ENCODE results near the gene TMEM109.

TMEM109 gene

GRCh38 chr11:60927600-60927999 is 13.6 kb downstream of the TMEM109 start:
- no peak for DNase-seq

GRCh38 chr11:60928563-60929001 is 14.6 kb downstream of the TMEM109 start:
- no peak for DNase-seq

DNA sequence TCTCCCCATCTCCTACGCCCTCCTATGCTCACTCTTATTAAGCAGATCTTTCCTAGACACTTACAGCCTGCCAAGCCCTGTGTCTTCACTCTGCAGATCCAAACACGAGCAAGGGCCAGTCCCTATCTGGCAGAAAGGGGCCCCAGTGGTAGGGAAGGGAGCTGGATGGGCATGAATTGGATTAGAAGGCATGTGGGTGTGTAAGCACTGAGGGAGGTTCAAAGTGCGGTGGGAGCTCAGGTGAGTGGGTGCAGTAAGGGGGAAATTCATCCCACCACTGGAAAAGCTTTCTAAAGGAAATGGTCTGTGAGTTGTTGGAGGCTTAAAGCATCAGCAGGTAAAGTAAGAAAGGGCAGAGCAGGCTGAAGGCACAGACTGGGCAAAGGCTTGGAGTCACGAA is 15.8 kb downstream of the TMEM109 start:
- DNase-seq, result no peak

- no peak for DNase-seq
Observed at GRCh38 chr11:60930394-60930793, 16.4 kb downstream of the TMEM109 start.

GRCh38 chr11:60931917-60932316 is 18.0 kb downstream of the TMEM109 start:
- no peak for DNase-seq

DNA sequence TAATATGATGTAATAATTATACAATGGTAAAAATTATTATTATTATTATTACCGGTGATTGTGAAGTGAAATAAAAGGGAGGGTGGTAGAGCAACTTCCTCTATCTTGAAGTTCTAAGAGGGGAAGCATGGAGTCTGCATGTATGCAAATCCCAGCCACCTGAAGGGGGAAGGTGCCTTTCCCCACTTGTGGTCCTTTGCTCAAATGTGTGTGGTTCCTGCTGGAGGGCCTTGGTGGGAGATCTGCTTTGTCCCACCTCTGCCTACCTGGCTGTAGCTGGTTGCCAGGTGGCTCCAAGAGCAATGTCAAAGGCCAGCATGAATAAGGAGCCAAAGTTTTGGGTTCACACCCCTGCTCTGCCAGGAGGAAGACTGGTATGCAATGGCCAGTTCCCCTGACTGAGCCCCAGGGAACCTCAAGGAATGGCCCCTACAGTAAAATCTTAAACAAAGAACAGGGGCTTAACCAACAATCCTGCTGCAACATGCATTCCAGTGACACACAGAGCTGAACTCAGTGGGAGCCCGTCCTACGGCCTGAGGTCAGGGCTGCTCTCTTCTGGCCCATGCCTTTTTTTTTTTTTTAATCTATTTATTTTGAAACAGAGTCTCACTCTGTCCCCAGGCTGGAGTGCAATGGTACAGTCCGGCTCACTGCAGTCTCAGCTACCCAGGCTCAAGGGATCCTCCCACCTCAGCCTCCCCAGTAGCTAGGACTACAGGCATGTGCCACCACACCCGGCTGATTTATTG is 18.8 kb downstream of the TMEM109 start:
- no peak for DNase-seq

DNA sequence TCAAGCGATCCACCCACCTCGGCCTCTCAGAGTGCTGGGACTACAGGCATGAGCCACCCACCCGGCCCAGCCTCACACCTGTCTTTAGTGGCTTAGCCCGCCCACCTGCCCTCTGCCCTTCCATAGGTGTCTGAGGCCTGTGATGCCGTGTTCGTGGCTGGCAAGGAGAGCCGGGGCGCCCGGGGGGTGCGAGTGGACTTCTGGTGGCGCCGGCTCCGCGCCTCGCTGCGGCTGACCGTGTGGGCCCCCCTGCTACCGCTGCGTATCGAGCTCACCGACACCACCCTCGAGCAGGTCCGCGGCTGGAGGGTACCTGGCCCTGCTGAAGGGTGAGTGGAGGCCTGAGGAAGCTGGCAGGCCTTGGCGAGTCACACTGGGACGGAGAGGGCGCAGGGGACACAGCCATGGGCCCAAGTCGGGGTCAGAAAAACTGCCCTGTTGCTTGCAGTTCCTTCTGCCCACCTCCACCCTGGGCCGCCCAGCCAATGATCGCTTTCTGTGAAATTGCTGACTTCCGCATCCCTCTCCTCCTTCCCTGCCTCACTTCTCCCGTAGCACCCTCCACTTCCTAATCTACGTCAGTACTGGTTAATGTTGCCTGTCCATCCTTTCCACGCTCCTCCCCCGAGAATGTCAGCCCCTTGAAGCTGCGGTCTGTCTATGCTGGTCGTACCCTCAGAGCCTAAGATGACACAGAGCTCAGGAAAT is 19.6 kb downstream of the TMEM109 start:
- DNase-seq, result no peak

GRCh38 chr11:60934124-60934789 is 20.3 kb downstream of the TMEM109 start:
- no peak for DNase-seq

GRCh38 chr11:60934790-60935605 is 21.0 kb downstream of the TMEM109 start:
- DNase-seq, result no peak

GRCh38 chr11:60935676-60936442 is 21.9 kb downstream of the TMEM109 start:
- DNase-seq, result no peak

DNA sequence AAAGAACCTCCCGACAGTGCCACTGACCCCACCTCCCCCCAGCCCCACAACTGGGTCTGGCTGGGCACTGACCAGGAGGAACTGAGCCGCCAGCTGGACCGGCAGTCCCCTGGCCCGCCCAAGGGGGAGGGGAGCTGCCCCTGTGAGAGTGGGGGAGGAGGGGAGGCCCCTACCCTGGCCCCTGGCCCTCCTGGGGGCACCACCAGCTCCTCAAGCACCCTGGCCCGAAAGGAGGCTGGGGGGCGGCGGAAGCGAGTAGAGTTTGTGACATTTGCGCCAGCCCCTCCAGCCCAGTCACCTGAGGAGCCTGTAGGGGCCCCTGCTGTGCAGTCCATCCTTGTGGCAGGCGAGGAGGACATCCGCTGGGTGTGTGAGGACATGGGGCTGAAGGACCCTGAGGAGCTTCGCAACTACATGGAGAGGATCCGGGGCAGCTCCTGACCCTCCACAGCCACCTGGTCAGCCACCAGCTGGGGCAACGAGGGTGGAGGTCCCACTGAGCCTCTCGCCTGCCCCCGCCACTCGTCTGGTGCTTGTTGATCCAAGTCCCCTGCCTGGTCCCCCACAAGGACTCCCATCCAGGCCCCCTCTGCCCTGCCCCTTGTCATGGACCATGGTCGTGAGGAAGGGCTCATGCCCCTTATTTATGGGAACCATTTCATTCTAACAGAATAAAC is 22.6 kb downstream of the TMEM109 start:
- DNase-seq, result no peak

GRCh38 chr11:60937144-60937527 is 23.2 kb downstream of the TMEM109 start:
- no peak for DNase-seq

- no peak for DNase-seq
Observed at GRCh38 chr11:60937811-60938210, 23.9 kb downstream of the TMEM109 start.

GRCh38 chr11:60938500-60938899 is 24.5 kb downstream of the TMEM109 start:
- no peak for DNase-seq

DNA sequence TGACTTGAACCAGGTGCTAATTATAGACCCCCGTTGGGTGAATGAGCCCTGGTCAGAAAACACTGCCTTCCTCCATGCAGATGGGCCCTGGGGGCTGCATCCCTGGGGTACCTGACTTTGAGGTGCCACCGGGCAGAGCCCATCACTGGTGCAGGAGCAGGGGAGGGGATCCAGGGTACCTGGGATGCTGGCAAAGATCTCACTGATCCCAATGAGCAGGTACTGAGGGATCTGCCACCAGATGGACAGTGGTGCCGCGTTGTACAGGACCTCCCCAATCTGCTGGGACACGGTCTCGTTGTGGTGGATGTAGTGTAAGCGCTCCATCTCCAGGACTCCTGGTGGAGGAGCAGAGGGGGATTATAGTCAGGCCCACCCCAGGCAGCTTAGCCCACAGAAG is 25.3 kb downstream of the TMEM109 start:
- no peak for DNase-seq

- DNase-seq, result no peak
Observed at GRCh38 chr11:60939855-60940254, 25.9 kb downstream of the TMEM109 start.

GRCh38 chr11:60941371-60942119 is 27.6 kb downstream of the TMEM109 start:
- no peak for DNase-seq

GRCh38 chr11:60942219-60942618 is 28.3 kb downstream of the TMEM109 start:
- DNase-seq, result no peak

- DNase-seq, result no peak
Observed at GRCh38 chr11:60942970-60943565, 29.1 kb downstream of the TMEM109 start.
